Panc1 (cell line): ENCODE results near the gene CCDC32.

ENCODE experiments used
- CTCF ChIP-seq: fragments of 450-650 bp; IDR thresholded peaks from 2 replicates; pipeline ENCODE4 v1.5.1; 2017; ENCODE audit warnings: mild to moderate bottlenecking
- POLR2AphosphoS5 ChIP-seq: IDR thresholded peaks from 2 replicates; pipeline ENCODE4 v1.6.1; 2012; ENCODE audit warnings: mild to moderate bottlenecking, low read depth, low read length, moderate library complexity
- REST ChIP-seq, 2 experiments: IDR thresholded peaks; 2 replicates each; pipeline ENCODE4 v1.6.1; 2011 to 2012; ENCODE audit warnings: low read depth in 2 of 2, control low read depth in 1 of 2, low read length in 1 of 2, mild to moderate bottlenecking in 1 of 2, moderate library complexity in 1 of 2; ENCODE audit not compliant: insufficient read depth in 1 of 2
- SIN3A ChIP-seq: IDR thresholded peaks from 2 replicates; pipeline ENCODE4 v1.6.1; 2012; ENCODE audit warnings: low read depth, mild to moderate bottlenecking, low read length, moderate library complexity, borderline replicate concordance; ENCODE audit not compliant: insufficient read depth

- TF ChIP-seq CTCF (no peak), POLR2AphosphoS5 (no peak), SIN3A (no peak), REST (IDR thresholded peaks at IDR 0.05; ENCODE audit: insufficient read depth in 1 of 2, low read depth in 2 of 2, low read length in 1 of 2) (no peak)
These were observed 32.2 kb upstream of the CCDC32 start for GRCh38 chr15:40597024-40597423.
